ENCODE results near the gene TCL1B. TPM values are rescaled to one million over a fixed set of nuclear protein-coding genes. Genes with fewer than 3 reads are reported as not detected.

TCL1B gene
- total and polyA plus RNA-seq, 4 donors, result 0.19 TPM; not detected in 3

- H3K4me3 ChIP-seq (ENCODE audit: low read depth in 1 of 3, low read length in 3 of 3), result no peak overlapping the region
- H3K27me3 ChIP-seq (ENCODE audit: control insufficient read depth in 4 of 4, insufficient read depth in 4 of 4, low read length in 3 of 4), result peaks cover 0 to 5% (median 0%) of the 10 kb centered on the region in 4 donors
- no peaks in the 10 kb centered on the region for H3K4me1 ChIP-seq (ENCODE audit: control insufficient read depth in 4 of 4, insufficient read depth in 4 of 4, low read length in 3 of 4)
- H3K27ac ChIP-seq (ENCODE audit: low read depth in 1 of 2, low read length in 2 of 2), result no peak overlapping the region
- no peaks in the 10 kb centered on the region for H3K36me3 ChIP-seq (ENCODE audit: control insufficient read depth in 4 of 4, insufficient read depth in 3 of 4, low read depth in 1 of 4, low read length in 3 of 4)
- TF ChIP-seq RAD21 (IDR thresholded peaks at IDR 0.05) (no peak), TAF1 (conservative IDR thresholded peaks at IDR 0.05) (no peak), RXRA (IDR thresholded peaks at IDR 0.05) (no peak)
- H3K9me3 ChIP-seq (ENCODE audit: control insufficient read depth in 4 of 4, low read length in 3 of 4), result no peaks in the 10 kb centered on the region
- no peak overlapping the region for H3K9ac ChIP-seq (ENCODE audit: low read depth in 1 of 2, low read length in 2 of 2)
- 86% methylated on average over 5 of the region's 5 CpGs for WGBS
- no peak for DNase-seq (ENCODE audit: low spot score)
These were observed 9.7 kb downstream of the TCL1B start for GRCh38 chr14:95695913-95696312.

GRCh38 chr14:95696741-95697140 lies 10.5 kb downstream of the TCL1B start:
- Histone ChIP-seq H3K4me1 (ENCODE audit: control insufficient read depth in 4 of 4, insufficient read depth in 4 of 4, low read length in 3 of 4) (no peaks in the 10 kb centered on the region), H3K4me3 (ENCODE audit: low read depth in 1 of 3, low read length in 3 of 3) (no peak overlapping the region), H3K27ac (ENCODE audit: low read depth in 1 of 2, low read length in 2 of 2) (no peak overlapping the region), H3K36me3 (ENCODE audit: control insufficient read depth in 4 of 4, insufficient read depth in 3 of 4, low read depth in 1 of 4, low read length in 3 of 4) (no peaks in the 10 kb centered on the region), H3K27me3 (ENCODE audit: control insufficient read depth in 4 of 4, insufficient read depth in 4 of 4, low read length in 3 of 4) (peaks cover 0 to 5% (median 0%) of the 10 kb centered on the region in 4 donors), H3K9ac (ENCODE audit: low read depth in 1 of 2, low read length in 2 of 2) (no peak overlapping the region), H3K9me3 (ENCODE audit: control insufficient read depth in 4 of 4, low read length in 3 of 4) (no peaks in the 10 kb centered on the region)
- WGBS, result 80% methylated on average over 15 of the region's 15 CpGs
- DNase-seq (ENCODE audit: low spot score), result no peak
- TF ChIP-seq FOXA2 (IDR thresholded peaks at IDR 0.05) (no peak), RAD21 (IDR thresholded peaks at IDR 0.05) (no peak), YY1 (IDR thresholded peaks at IDR 0.05) (no peak), SP1 (IDR thresholded peaks at IDR 0.05) (no peak), EGR1 (IDR thresholded peaks at IDR 0.05; ENCODE audit: low read depth in 2 of 2) (no peak), NR2F2 (IDR thresholded peaks at IDR 0.05) (no peak), FOXA1 (IDR thresholded peaks at IDR 0.05) (no peak)
- TF ChIP-seq, protein P1, sequence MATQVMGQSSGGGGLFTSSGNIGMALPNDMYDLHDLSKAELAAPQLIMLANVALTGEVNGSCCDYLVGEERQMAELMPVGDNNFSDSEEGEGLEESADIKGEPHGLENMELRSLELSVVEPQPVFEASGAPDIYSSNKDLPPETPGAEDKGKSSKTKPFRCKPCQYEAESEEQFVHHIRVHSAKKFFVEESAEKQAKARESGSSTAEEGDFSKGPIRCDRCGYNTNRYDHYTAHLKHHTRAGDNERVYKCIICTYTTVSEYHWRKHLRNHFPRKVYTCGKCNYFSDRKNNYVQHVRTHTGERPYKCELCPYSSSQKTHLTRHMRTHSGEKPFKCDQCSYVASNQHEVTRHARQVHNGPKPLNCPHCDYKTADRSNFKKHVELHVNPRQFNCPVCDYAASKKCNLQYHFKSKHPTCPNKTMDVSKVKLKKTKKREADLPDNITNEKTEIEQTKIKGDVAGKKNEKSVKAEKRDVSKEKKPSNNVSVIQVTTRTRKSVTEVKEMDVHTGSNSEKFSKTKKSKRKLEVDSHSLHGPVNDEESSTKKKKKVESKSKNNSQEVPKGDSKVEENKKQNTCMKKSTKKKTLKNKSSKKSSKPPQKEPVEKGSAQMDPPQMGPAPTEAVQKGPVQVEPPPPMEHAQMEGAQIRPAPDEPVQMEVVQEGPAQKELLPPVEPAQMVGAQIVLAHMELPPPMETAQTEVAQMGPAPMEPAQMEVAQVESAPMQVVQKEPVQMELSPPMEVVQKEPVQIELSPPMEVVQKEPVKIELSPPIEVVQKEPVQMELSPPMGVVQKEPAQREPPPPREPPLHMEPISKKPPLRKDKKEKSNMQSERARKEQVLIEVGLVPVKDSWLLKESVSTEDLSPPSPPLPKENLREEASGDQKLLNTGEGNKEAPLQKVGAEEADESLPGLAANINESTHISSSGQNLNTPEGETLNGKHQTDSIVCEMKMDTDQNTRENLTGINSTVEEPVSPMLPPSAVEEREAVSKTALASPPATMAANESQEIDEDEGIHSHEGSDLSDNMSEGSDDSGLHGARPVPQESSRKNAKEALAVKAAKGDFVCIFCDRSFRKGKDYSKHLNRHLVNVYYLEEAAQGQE (IDR thresholded peaks at IDR 0.05), result no peak

GRCh38 chr14:95697764-95698163 lies 11.5 kb downstream of the TCL1B start:
- peaks cover 0 to 5% (median 0%) of the 10 kb centered on the region in 4 donors for H3K27me3 ChIP-seq (ENCODE audit: control insufficient read depth in 4 of 4, insufficient read depth in 4 of 4, low read length in 3 of 4)
- H3K9me3 ChIP-seq (ENCODE audit: control insufficient read depth in 4 of 4, low read length in 3 of 4), result no peaks in the 10 kb centered on the region
- DNase-seq (ENCODE audit: low spot score), result no peak
- H3K4me3 ChIP-seq (ENCODE audit: low read depth in 1 of 3, low read length in 3 of 3), result no peak overlapping the region
- H3K9ac ChIP-seq (ENCODE audit: low read depth in 1 of 2, low read length in 2 of 2), result no peak overlapping the region
- WGBS, result 53% methylated on average over 7 of the region's 7 CpGs
- H3K36me3 ChIP-seq (ENCODE audit: control insufficient read depth in 4 of 4, insufficient read depth in 3 of 4, low read depth in 1 of 4, low read length in 3 of 4), result no peaks in the 10 kb centered on the region
- no peaks in the 10 kb centered on the region for H3K4me1 ChIP-seq (ENCODE audit: control insufficient read depth in 4 of 4, insufficient read depth in 4 of 4, low read length in 3 of 4)
- no peak overlapping the region for H3K27ac ChIP-seq (ENCODE audit: low read depth in 1 of 2, low read length in 2 of 2)
- TF ChIP-seq FOXA1 (IDR thresholded peaks at IDR 0.05) (no peak), TAF1 (conservative IDR thresholded peaks at IDR 0.05) (no peak), SP1 (IDR thresholded peaks at IDR 0.05) (no peak), HNF4G (IDR thresholded peaks at IDR 0.05) (no peak), RXRA (IDR thresholded peaks at IDR 0.05) (no peak), MAX (IDR thresholded peaks at IDR 0.05) (no peak), EGR1 (IDR thresholded peaks at IDR 0.05; ENCODE audit: low read depth in 2 of 2) (no peak), HNF4A (conservative IDR thresholded peaks at IDR 0.05) (no peak), CTCF (IDR thresholded peaks at IDR 0.05; ENCODE audit: low read depth, low read length, missing input control) (no peak), NR2F2 (IDR thresholded peaks at IDR 0.05) (no peak), YY1 (IDR thresholded peaks at IDR 0.05) (no peak), RAD21 (IDR thresholded peaks at IDR 0.05) (no peak), GABPA (IDR thresholded peaks at IDR 0.05 in 1 of 2, conservative IDR thresholded peaks at IDR 0.05 in 1 of 2) (no peak), FOXA2 (IDR thresholded peaks at IDR 0.05) (no peak), JUND (IDR thresholded peaks at IDR 0.05) (no peak)
- TF ChIP-seq, protein P1 (IDR thresholded peaks at IDR 0.05), result no peak
- TF ChIP-seq, protein P2, sequence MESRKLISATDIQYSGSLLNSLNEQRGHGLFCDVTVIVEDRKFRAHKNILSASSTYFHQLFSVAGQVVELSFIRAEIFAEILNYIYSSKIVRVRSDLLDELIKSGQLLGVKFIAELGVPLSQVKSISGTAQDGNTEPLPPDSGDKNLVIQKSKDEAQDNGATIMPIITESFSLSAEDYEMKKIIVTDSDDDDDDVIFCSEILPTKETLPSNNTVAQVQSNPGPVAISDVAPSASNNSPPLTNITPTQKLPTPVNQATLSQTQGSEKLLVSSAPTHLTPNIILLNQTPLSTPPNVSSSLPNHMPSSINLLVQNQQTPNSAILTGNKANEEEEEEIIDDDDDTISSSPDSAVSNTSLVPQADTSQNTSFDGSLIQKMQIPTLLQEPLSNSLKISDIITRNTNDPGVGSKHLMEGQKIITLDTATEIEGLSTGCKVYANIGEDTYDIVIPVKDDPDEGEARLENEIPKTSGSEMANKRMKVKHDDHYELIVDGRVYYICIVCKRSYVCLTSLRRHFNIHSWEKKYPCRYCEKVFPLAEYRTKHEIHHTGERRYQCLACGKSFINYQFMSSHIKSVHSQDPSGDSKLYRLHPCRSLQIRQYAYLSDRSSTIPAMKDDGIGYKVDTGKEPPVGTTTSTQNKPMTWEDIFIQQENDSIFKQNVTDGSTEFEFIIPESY (IDR thresholded peaks at IDR 0.05), result no peak

All from liver (tissue), 9 donors.